HEK293 (cell line): ENCODE data around the gene ZCCHC8.

Experiments used
- CTCF ChIA-PET: fragments of 350-600 bp; formaldehyde crosslinking; extraction: SDS; loops from one replicate; lab custom pipeline; 2021; ENCODE audit warnings: antibody characterized with exemption; lab: Yijun Ruan, JAX
- POLR2A ChIA-PET: fragments of 300-600 bp; formaldehyde crosslinking; extraction: SDS; loops from one replicate; lab custom pipeline; 2020; ENCODE audit warnings: antibody characterized with exemption, inconsistent platforms; lab: Yijun Ruan, JAX
- H3K27ac ChIP-seq: fragments of 200-500 bp; sonication (Bioruptor generic); 2 replicates; pipeline ENCODE4 v1.5.1; 2014; ENCODE audit warnings: low read depth, low read length, control low read depth, inconsistent platforms; ENCODE audit errors: extremely low read depth
- H3K36me3 ChIP-seq, 2 experiments: fragments of 200-500 bp in 1 of 2; sonication (Bioruptor generic) in 1 of 2; 1 replicate in 1 of 2; 2 replicates in 1 of 2; pipeline ENCODE4 v1.5.1; 2014 to 2017; ENCODE audit warnings: inconsistent platforms in 2 of 2, low read length in 2 of 2; ENCODE audit not compliant: control insufficient read depth in 2 of 2, insufficient read depth in 1 of 2
- H3K4me1 ChIP-seq: fragments of 200-500 bp; sonication (Bioruptor generic); 2 replicates; pipeline ENCODE4 v1.5.1; 2014; ENCODE audit warnings: mild to moderate bottlenecking, low read length, inconsistent platforms; ENCODE audit not compliant: control insufficient read depth, insufficient read depth
- H3K4me3 ChIP-seq: 2 replicates; pipeline ENCODE4 v1.5.1; 2011; ENCODE audit warnings: low read depth, mild to moderate bottlenecking, control low read depth, low read length, moderate library complexity
- H3K9me3 ChIP-seq: fragments of 200-500 bp; sonication (Bioruptor generic); 2 replicates; pipeline ENCODE4 v1.5.1; 2014; ENCODE audit warnings: low read depth, low read length, inconsistent platforms; ENCODE audit not compliant: control insufficient read depth, insufficient read depth
- GFI1B ChIP-seq: fragments of 450-650 bp; formaldehyde crosslinking; IDR thresholded peaks from 2 replicates; pipeline ENCODE4 v1.5.1; 2016; ENCODE audit warnings: missing biosample characterization, missing genetic modification characterization
- GLIS1 ChIP-seq: fragments of 450-650 bp; formaldehyde crosslinking; IDR thresholded peaks from 2 replicates; pipeline ENCODE4 v1.5.1; 2016; ENCODE audit warnings: missing biosample characterization, missing genetic modification characterization
- HOXC10 ChIP-seq: sonication (generic); formaldehyde crosslinking; IDR thresholded peaks from 2 replicates; pipeline ENCODE4 v1.8.1; 2023; ENCODE audit warnings: mild to moderate bottlenecking, missing genetic modification reagents
- MEIS1 ChIP-seq: sonication (generic); formaldehyde crosslinking; IDR thresholded peaks from 2 replicates; pipeline ENCODE4 v1.8.1; 2022; ENCODE audit warnings: missing genetic modification reagents, mild to moderate bottlenecking, borderline replicate concordance
- PATZ1 ChIP-seq: fragments of 450-650 bp; formaldehyde crosslinking; IDR thresholded peaks from 2 replicates; pipeline ENCODE4 v1.5.1; 2016; ENCODE audit warnings: missing biosample characterization, missing genetic modification characterization
- PRDM10 ChIP-seq: fragments of 450-650 bp; formaldehyde crosslinking; IDR thresholded peaks from 2 replicates; pipeline ENCODE4 v1.5.1; 2016; ENCODE audit warnings: missing biosample characterization, missing genetic modification characterization
- REST ChIP-seq: fragments of 450-650 bp; formaldehyde crosslinking; IDR thresholded peaks from 2 replicates; pipeline ENCODE4 v1.5.1; 2016; ENCODE audit warnings: missing biosample characterization, missing genetic modification characterization
- ZBTB20 ChIP-seq: fragments of 450-650 bp; formaldehyde crosslinking; IDR thresholded peaks from 2 replicates; pipeline ENCODE4 v1.5.1; 2016; ENCODE audit warnings: missing biosample characterization, missing genetic modification characterization
- ZBTB8A ChIP-seq: fragments of 450-650 bp; formaldehyde crosslinking; IDR thresholded peaks from 2 replicates; pipeline ENCODE4 v1.5.1; 2016; ENCODE audit warnings: missing biosample characterization, missing genetic modification characterization
- ZEB2 ChIP-seq: fragments of 450-650 bp; formaldehyde crosslinking; IDR thresholded peaks from 2 replicates; pipeline ENCODE4 v1.5.1; 2016; ENCODE audit warnings: missing biosample characterization, missing genetic modification characterization
- ZNF140 ChIP-seq: fragments of 450-650 bp; formaldehyde crosslinking; IDR thresholded peaks from 2 replicates; pipeline ENCODE4 v1.5.1; 2016; ENCODE audit warnings: missing biosample characterization, missing genetic modification characterization
- ZNF174 ChIP-seq: fragments of 450-650 bp; formaldehyde crosslinking; IDR thresholded peaks from 2 replicates; pipeline ENCODE4 v1.5.0; 2017; ENCODE audit warnings: missing biosample characterization, mild to moderate bottlenecking, missing genetic modification characterization
- ZNF175 ChIP-seq: fragments of 450-650 bp; formaldehyde crosslinking; IDR thresholded peaks from 2 replicates; pipeline ENCODE4 v1.5.1; 2016; ENCODE audit warnings: missing biosample characterization, missing genetic modification characterization
- ZNF37A ChIP-seq: fragments of 450-650 bp; IDR thresholded peaks from 2 replicates; pipeline ENCODE4 v1.5.1; 2018; ENCODE audit warnings: missing biosample characterization, missing genetic modification characterization
- ZNF48 ChIP-seq: fragments of 450-650 bp; formaldehyde crosslinking; IDR thresholded peaks from 2 replicates; pipeline ENCODE4 v1.5.1; 2016; ENCODE audit warnings: missing biosample characterization, missing genetic modification characterization
- ZNF501 ChIP-seq: fragments of 450-650 bp; formaldehyde crosslinking; IDR thresholded peaks from 2 replicates; pipeline ENCODE4 v1.5.1; 2016; ENCODE audit warnings: missing biosample characterization, missing genetic modification characterization
- ZNF639 ChIP-seq: fragments of 450-650 bp; formaldehyde crosslinking; IDR thresholded peaks from 2 replicates; pipeline ENCODE4 v1.5.1; 2016; ENCODE audit warnings: missing biosample characterization, missing genetic modification characterization
- ZNF654 ChIP-seq: fragments of 450-650 bp; formaldehyde crosslinking; IDR thresholded peaks from 2 replicates; pipeline ENCODE4 v1.5.1; 2016; ENCODE audit warnings: low read depth, missing biosample characterization, missing genetic modification characterization
- ZNF658 ChIP-seq: fragments of 450-650 bp; formaldehyde crosslinking; IDR thresholded peaks from 2 replicates; pipeline ENCODE4; 2016; ENCODE audit warnings: missing biosample characterization, missing genetic modification characterization
- ZNF660 ChIP-seq: fragments of 450-650 bp; IDR thresholded peaks from 2 replicates; pipeline ENCODE4 v1.5.1; 2018; ENCODE audit warnings: missing biosample characterization, mild to moderate bottlenecking, missing genetic modification characterization
- ZNF76 ChIP-seq: fragments of 450-650 bp; formaldehyde crosslinking; IDR thresholded peaks from 2 replicates; pipeline ENCODE4; 2016; ENCODE audit warnings: low read depth, missing biosample characterization, missing genetic modification characterization, borderline replicate concordance
- ZSCAN23 ChIP-seq: fragments of 450-650 bp; formaldehyde crosslinking; IDR thresholded peaks from 2 replicates; pipeline ENCODE4 v1.5.1; 2016; ENCODE audit warnings: missing biosample characterization, missing genetic modification characterization
- TF ChIP-seq, protein P1 (sequence below): fragments of 450-650 bp; formaldehyde crosslinking; IDR thresholded peaks from 2 replicates; pipeline ENCODE4 v1.5.1; 2016; ENCODE audit warnings: missing biosample characterization, missing genetic modification characterization, low read depth

ZCCHC8 gene

DNA sequence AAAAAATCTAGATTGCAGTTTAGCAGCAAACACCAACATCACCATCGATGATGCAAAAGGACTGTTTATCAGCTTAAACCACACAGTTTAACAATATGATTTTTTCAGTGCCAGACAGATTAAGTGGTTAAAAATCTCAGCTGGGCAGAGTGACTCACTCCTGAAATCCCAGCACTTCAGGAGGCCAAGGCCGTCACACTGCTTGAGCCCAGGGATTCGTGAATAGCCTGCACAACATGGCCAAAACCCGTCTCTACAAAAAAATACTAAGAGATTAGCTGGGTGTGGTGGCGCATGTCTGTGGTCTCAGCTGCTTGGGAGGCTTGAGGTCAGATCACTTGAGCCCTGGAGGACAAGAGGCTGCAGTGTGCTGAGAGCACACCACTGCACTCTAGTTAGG, 17.1 kb upstream of the ZCCHC8 start (continued):
- TF ChIP-seq PRDM10 (tag by site-specific recombination) (no peak), ZNF174 (no peak), ZNF76 (tag by site-specific recombination) (no peak), MEIS1 (CRISPR knock-in tag) (no peak), REST (tag by site-specific recombination) (no peak), ZNF660 (0 out of 2 replicates have a peak, but pooled peaks have one; percentile 44), ZNF501 (tag by site-specific recombination) (no peak), ZSCAN23 (tag by site-specific recombination) (no peak), ZBTB20 (tag by site-specific recombination) (no peak), GLIS1 (tag by site-specific recombination) (no peak), ZBTB8A (no peak), ZNF175 (tag by site-specific recombination) (no peak)
- TF ChIP-seq, protein P1, sequence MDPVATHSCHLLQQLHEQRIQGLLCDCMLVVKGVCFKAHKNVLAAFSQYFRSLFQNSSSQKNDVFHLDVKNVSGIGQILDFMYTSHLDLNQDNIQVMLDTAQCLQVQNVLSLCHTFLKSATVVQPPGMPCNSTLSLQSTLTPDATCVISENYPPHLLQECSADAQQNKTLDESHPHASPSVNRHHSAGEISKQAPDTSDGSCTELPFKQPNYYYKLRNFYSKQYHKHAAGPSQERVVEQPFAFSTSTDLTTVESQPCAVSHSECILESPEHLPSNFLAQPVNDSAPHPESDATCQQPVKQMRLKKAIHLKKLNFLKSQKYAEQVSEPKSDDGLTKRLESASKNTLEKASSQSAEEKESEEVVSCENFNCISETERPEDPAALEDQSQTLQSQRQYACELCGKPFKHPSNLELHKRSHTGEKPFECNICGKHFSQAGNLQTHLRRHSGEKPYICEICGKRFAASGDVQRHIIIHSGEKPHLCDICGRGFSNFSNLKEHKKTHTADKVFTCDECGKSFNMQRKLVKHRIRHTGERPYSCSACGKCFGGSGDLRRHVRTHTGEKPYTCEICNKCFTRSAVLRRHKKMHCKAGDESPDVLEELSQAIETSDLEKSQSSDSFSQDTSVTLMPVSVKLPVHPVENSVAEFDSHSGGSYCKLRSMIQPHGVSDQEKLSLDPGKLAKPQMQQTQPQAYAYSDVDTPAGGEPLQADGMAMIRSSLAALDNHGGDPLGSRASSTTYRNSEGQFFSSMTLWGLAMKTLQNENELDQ (tag by site-specific recombination): no peak

DNA sequence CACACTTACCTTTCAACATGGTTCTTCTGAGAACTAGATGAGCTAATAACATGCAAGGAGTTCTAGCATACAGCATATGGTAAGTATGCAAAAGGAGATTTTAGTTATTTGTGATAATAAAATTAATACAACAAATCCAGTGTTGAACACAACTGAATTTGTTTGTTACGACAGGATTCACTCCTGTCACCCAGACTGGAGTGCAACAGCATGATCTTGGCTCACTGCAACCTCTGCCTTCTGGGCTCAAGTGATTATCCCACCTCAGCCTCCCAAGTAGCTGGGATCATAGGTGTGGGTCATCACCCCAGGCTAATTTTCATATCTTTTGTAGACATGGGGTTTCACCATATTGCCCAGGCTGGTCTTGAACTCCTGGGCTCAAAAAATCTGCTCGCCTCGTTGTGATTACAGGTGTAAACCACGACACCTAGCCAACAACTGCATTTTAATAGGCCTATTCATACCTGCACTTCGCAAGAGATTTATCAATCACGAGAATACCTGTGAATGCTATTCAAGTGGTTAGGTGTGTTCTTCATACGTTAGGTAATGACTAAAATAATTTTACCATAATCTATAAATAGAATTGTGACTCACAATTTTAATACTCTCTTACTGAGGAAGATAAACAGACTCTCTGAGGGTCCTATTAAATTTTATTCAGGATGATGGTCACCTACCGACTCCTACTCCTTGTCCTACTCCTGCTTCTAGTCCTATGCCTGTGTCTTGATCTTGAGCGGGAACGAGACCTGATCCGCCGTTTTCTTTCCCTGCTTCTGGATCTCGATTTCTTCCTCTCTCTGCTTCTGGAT, 16.0 kb upstream of the ZCCHC8 start:
- Histone ChIP-seq H3K27ac (no peak overlapping the region), H3K36me3 (peaks cover 98 to 100% of the 10 kb centered on the region in 2 experiments), H3K9me3 (no peaks in the 10 kb centered on the region), H3K4me1 (no peaks in the 10 kb centered on the region), H3K4me3 (no peak overlapping the region)
- ChIA-PET POLR2A (interaction anchor here (1.3 kb wide), 1 partner anchor 10 kb away, joined by 6 read pairs; the partner anchor contains the start of genes KNTC1 and RSRC2), CTCF (no interaction called here)
- TF ChIP-seq ZNF48 (tag by site-specific recombination): no peak
- no peak for TF ChIP-seq PATZ1 (tag by site-specific recombination)
- TF ChIP-seq ZNF658: no peak
- no peak for TF ChIP-seq ZNF174
- no peak for TF ChIP-seq ZNF140
- no peak for TF ChIP-seq ZNF501 (tag by site-specific recombination)
- no peak for TF ChIP-seq ZNF37A (tag by site-specific recombination)
- TF ChIP-seq GFI1B: no peak
- no peak for TF ChIP-seq ZEB2 (tag by site-specific recombination)
- TF ChIP-seq HOXC10 (CRISPR knock-in tag): no peak
- no peak for TF ChIP-seq ZNF639
- TF ChIP-seq ZNF654 (tag by site-specific recombination): no peak
